Testis (tissue), 2 donors: ENCODE measurements around the gene FXYD3.

Experiments
- POLR2A ChIP-seq: fragments of 450-650 bp; IDR thresholded peaks from one replicate; pipeline ENCODE4 v1.6.1; 2017; ENCODE audit warnings: antibody characterized with exemption, mild to moderate bottlenecking, moderate library complexity
- TF ChIP-seq, protein P1 (sequence below), 3 experiments: fragments of 450-650 bp in 2 of 3; fragments of 200-600 bp in 1 of 3; sonication (generic) in 1 of 3; IDR thresholded peaks; one replicate each; pipeline ENCODE4 v1.5.1; 2016 to 2019; ENCODE audit warnings: antibody characterized with exemption in 3 of 3, mild to moderate bottlenecking in 2 of 3, moderate library complexity in 1 of 3

DNA sequence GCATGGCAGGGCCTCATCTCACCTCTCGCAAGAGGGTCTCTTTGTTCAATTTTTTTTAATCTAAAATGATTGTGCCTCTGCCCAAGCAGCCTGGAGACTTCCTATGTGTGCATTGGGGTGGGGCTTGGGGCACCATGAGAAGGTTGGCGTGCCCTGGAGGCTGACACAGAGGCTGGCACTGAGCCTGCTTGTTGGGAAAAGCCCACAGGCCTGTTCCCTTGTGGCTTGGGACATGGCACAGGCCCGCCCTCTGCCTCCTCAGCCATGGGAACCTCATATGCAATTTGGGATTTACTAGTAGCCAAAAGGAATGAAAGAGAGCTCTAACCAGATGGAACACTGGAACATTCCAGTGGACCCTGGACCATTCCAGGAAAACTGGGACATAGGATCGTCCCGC lies 8.0 kb downstream of the FXYD3 start:
- TF ChIP-seq, protein P1, sequence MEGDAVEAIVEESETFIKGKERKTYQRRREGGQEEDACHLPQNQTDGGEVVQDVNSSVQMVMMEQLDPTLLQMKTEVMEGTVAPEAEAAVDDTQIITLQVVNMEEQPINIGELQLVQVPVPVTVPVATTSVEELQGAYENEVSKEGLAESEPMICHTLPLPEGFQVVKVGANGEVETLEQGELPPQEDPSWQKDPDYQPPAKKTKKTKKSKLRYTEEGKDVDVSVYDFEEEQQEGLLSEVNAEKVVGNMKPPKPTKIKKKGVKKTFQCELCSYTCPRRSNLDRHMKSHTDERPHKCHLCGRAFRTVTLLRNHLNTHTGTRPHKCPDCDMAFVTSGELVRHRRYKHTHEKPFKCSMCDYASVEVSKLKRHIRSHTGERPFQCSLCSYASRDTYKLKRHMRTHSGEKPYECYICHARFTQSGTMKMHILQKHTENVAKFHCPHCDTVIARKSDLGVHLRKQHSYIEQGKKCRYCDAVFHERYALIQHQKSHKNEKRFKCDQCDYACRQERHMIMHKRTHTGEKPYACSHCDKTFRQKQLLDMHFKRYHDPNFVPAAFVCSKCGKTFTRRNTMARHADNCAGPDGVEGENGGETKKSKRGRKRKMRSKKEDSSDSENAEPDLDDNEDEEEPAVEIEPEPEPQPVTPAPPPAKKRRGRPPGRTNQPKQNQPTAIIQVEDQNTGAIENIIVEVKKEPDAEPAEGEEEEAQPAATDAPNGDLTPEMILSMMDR (IDR thresholded peaks at IDR 0.05): no peak
- TF ChIP-seq POLR2A: no peak
